ENCODE measurements around the gene GAPDHS. TPM values are rescaled to one million over a fixed set of nuclear protein-coding genes. Genes with fewer than 3 reads are reported as not detected.

GAPDHS gene
- total and polyA plus RNA-seq, 2 donors (not counting 1 experiment from before 2014, with no cell fraction given): not detected

- Histone ChIP-seq H3K9me3 (ENCODE audit: control extremely low read depth in 1 of 3, control insufficient read depth in 2 of 3, insufficient read depth in 1 of 3, low read length in 2 of 3) (peaks cover 0 to 11% (median 0%) of the 10 kb centered on the region in 3 donors), H3K27ac (ENCODE audit: low read length in 2 of 2) (no peak within 1 kb of the TSS), H3K4me3 (ENCODE audit: control extremely low read depth in 1 of 5, extremely low read depth in 1 of 5, insufficient read depth in 1 of 5, low read depth in 2 of 5, low read length in 4 of 5) (no peak within 1 kb of the TSS), H3K4me2 (replicated peaks; ENCODE audit: low read depth, low read length, poor library complexity, severe bottlenecking) (no peak within 1 kb of the TSS), H3K36me3 (replicated peaks in 1 of 2; ENCODE audit: control extremely low read depth in 1 of 2, control insufficient read depth in 1 of 2, extremely low read depth in 1 of 2, insufficient read depth in 2 of 2, low read length in 1 of 2) (no peaks in the 10 kb centered on the region), H3K4me1 (ENCODE audit: control insufficient read depth in 2 of 2, insufficient read depth in 2 of 2, low read length in 2 of 2) (peaks cover 19 to 21% of the 10 kb centered on the region in 2 donors), H4K20me1 (ENCODE audit: control insufficient read depth, insufficient read depth, low read length, poor library complexity, severe bottlenecking) (no peaks in the 10 kb centered on the region), H2AFZ (ENCODE audit: insufficient read depth, low read depth, low read length, poor library complexity, severe bottlenecking) (no peak within 1 kb of the TSS), H3K9ac (ENCODE audit: low read length) (no peak within 1 kb of the TSS), H3K27me3 (replicated peaks in 1 of 4; ENCODE audit: control extremely low read depth in 1 of 4, control insufficient read depth in 3 of 4, insufficient read depth in 4 of 4, low read length in 3 of 4) (peaks cover 0 to 50% (median 12%) of the 10 kb centered on the region in 4 experiments), H3K79me2 (ENCODE audit: control insufficient read depth, insufficient read depth, low read length) (no peaks in the 10 kb centered on the region)
- TF ChIP-seq CTCF (IDR thresholded peaks at IDR 0.05) (no peak), EZH2 (IDR thresholded peaks at IDR 0.05; ENCODE audit: borderline replicate concordance, insufficient read depth, low read depth, low read length, poor library complexity, severe bottlenecking) (no peak)
- ChIA-PET CTCF (no interaction called here), POLR2A (no interaction called here)
- peaks cover 19% of the 10 kb centered on the region for H3K4me1 Mint-ChIP-seq
- peaks cover 39% of the 10 kb centered on the region for H3K27me3 Mint-ChIP-seq
- intact Hi-C loops (cut with micrococcal nuclease): no loop called here
- WGBS (ENCODE audit: insufficient coverage): 49% methylated on average over 14 of the region's 15 CpGs
- DNase-seq (no peak), ATAC-seq (ENCODE audit: low read depth) (no peak)
- H3K4me3 Mint-ChIP-seq: no peak within 1 kb of the TSS
- no peak within 1 kb of the TSS for H3K27ac Mint-ChIP-seq
- H3K9me3 Mint-ChIP-seq (ENCODE audit: insufficient read depth): no peaks in the 10 kb centered on the region
Observed at GRCh38 chr19:35513628-35514281, 19.5 kb upstream of the GAPDHS start, which contains the start of gene DMKN. Gene DMKN (minus strand): TSS chr19:35513649. CDS start chr19:35513475, 174 bp downstream.

GRCh38 chr19:35514282-35514809 is 18.9 kb upstream of the GAPDHS start:
- intact Hi-C loops (cut with micrococcal nuclease): no loop called here
- no peak overlapping the region for H3K4me3 ChIP-seq (ENCODE audit: control extremely low read depth in 1 of 5, extremely low read depth in 1 of 5, insufficient read depth in 1 of 5, low read depth in 2 of 5, low read length in 4 of 5)
- CTCF ChIA-PET: no interaction called here
- H3K4me1 Mint-ChIP-seq: peaks cover 16% of the 10 kb centered on the region
- no peak overlapping the region for H3K9ac ChIP-seq (ENCODE audit: low read length)
- no peak overlapping the region for H2AFZ ChIP-seq (ENCODE audit: insufficient read depth, low read depth, low read length, poor library complexity, severe bottlenecking)
- 54% methylated on average over 16 of the region's 20 CpGs for WGBS (ENCODE audit: insufficient coverage)
- POLR2A ChIA-PET: no interaction called here
- H3K79me2 ChIP-seq (ENCODE audit: control insufficient read depth, insufficient read depth, low read length): no peaks in the 10 kb centered on the region
- no peaks in the 10 kb centered on the region for H4K20me1 ChIP-seq (ENCODE audit: control insufficient read depth, insufficient read depth, low read length, poor library complexity, severe bottlenecking)
- H3K27ac ChIP-seq (ENCODE audit: low read length in 2 of 2): no peak overlapping the region
- ATAC-seq (ENCODE audit: low read depth) (no peak), DNase-seq (no peak)
- H3K4me1 ChIP-seq (ENCODE audit: control insufficient read depth in 2 of 2, insufficient read depth in 2 of 2, low read length in 2 of 2): peaks cover 17 to 18% of the 10 kb centered on the region in 2 donors
- peaks cover 41% of the 10 kb centered on the region for H3K27me3 Mint-ChIP-seq
- H3K36me3 ChIP-seq (replicated peaks in 1 of 2; ENCODE audit: control extremely low read depth in 1 of 2, control insufficient read depth in 1 of 2, extremely low read depth in 1 of 2, insufficient read depth in 2 of 2, low read length in 1 of 2): no peaks in the 10 kb centered on the region
- TF ChIP-seq EZH2 (IDR thresholded peaks at IDR 0.05; ENCODE audit: borderline replicate concordance, insufficient read depth, low read depth, low read length, poor library complexity, severe bottlenecking) (no peak), CTCF (IDR thresholded peaks at IDR 0.05) (no peak)
- H3K27me3 ChIP-seq (replicated peaks in 1 of 4; ENCODE audit: control extremely low read depth in 1 of 4, control insufficient read depth in 3 of 4, insufficient read depth in 4 of 4, low read length in 3 of 4): peaks cover 0 to 45% (median 12%) of the 10 kb centered on the region in 4 experiments
- no peak overlapping the region for H3K4me2 ChIP-seq (replicated peaks; ENCODE audit: low read depth, low read length, poor library complexity, severe bottlenecking)
- H3K27ac Mint-ChIP-seq: no peak overlapping the region
- H3K9me3 Mint-ChIP-seq (ENCODE audit: insufficient read depth): no peaks in the 10 kb centered on the region
- H3K9me3 ChIP-seq (ENCODE audit: control extremely low read depth in 1 of 3, control insufficient read depth in 2 of 3, insufficient read depth in 1 of 3, low read length in 2 of 3): peaks cover 0 to 11% (median 0%) of the 10 kb centered on the region in 3 donors
- H3K4me3 Mint-ChIP-seq: no peak overlapping the region

Measured in B cell (primary cell).